ENCODE results near the gene EHD1.

Gene EHD1

GRCh38 chr11:64909653-64910343 lies 31.4 kb upstream of the EHD1 start:
- no peak for DNase-seq

- DNase-seq, result no peak
Observed at GRCh38 chr11:64908766-64909165, 30.3 kb upstream of the EHD1 start.

- no peak for DNase-seq
Observed at GRCh38 chr11:64906314-64906635, 27.9 kb upstream of the EHD1 start.

GRCh38 chr11:64905516-64906313 lies 27.3 kb upstream of the EHD1 start:
- DNase-seq, result no peak

- no peak for DNase-seq
Observed at GRCh38 chr11:64903291-64903833, 24.9 kb upstream of the EHD1 start.

- no peak for DNase-seq
Observed at GRCh38 chr11:64902102-64902900, 23.9 kb upstream of the EHD1 start.

- no peak for DNase-seq
Observed at GRCh38 chr11:64900774-64901173, 22.4 kb upstream of the EHD1 start.

GRCh38 chr11:64900263-64900678 lies 21.9 kb upstream of the EHD1 start:
- peak; percentile 72 for DNase-seq

- DNase-seq, result no peak
Observed at GRCh38 chr11:64898541-64898940, 20.1 kb upstream of the EHD1 start.

- no peak for DNase-seq
Observed at GRCh38 chr11:64898076-64898445, 19.6 kb upstream of the EHD1 start.

- DNase-seq, result no peak
Observed at GRCh38 chr11:64897381-64898075, 19.1 kb upstream of the EHD1 start.

- DNase-seq, result no peak
Observed at GRCh38 chr11:64896448-64897022, 18.1 kb upstream of the EHD1 start.

- DNase-seq, result no peak
Observed at GRCh38 chr11:64894812-64895452, 16.5 kb upstream of the EHD1 start.

- DNase-seq, result peak; percentile 96
Observed at GRCh38 chr11:64894070-64894811, 15.8 kb upstream of the EHD1 start.

- no peak for DNase-seq
Observed at GRCh38 chr11:64893194-64894069, 15.0 kb upstream of the EHD1 start.

- no peak for DNase-seq
Observed at GRCh38 chr11:64892838-64893193, 14.4 kb upstream of the EHD1 start.

- DNase-seq, result no peak
Observed at GRCh38 chr11:64892411-64892831, 14.0 kb upstream of the EHD1 start.

- no peak for DNase-seq
Observed at GRCh38 chr11:64891880-64892279, 13.5 kb upstream of the EHD1 start.

- no peak for DNase-seq
Observed at GRCh38 chr11:64891215-64891848, 12.9 kb upstream of the EHD1 start.

- DNase-seq, result no peak
Observed at GRCh38 chr11:64890522-64890939, 12.1 kb upstream of the EHD1 start.

All from CD4-positive, alpha-beta T cell treated with Interleukin-17A for 4 hours (primary cell).